H9 (cell line): ENCODE data around the gene DOCK1. TPM values are rescaled to one million over a fixed set of nuclear protein-coding genes. Genes with fewer than 3 reads are reported as not detected.

Source experiments
- DNase-seq: peaks from one replicate; pipeline ENCODE4 v3.0.0-alpha.2; 2017
- H2AFZ ChIP-seq: one replicate; pipeline ENCODE4 v1.6.1; 2013; ENCODE audit warnings: mild to moderate bottlenecking, low read length, control low read depth, moderate library complexity
- H2AK5ac ChIP-seq: 2 replicates; pipeline ENCODE4 v1.6.1; 2013; ENCODE audit warnings: low read length, control low read depth, mixed read lengths; ENCODE audit not compliant: insufficient read length
- H2BK120ac ChIP-seq: one replicate; pipeline ENCODE4 v1.6.1; 2013; ENCODE audit warnings: low read depth, mild to moderate bottlenecking, low read length, control low read depth, inconsistent platforms; ENCODE audit not compliant: poor library complexity, severe bottlenecking
- H2BK12ac ChIP-seq: 2 replicates; pipeline ENCODE4 v1.6.1; 2013; ENCODE audit warnings: low read length, control low read depth, mixed read lengths, low read depth; ENCODE audit not compliant: insufficient read length
- H2BK15ac ChIP-seq: 2 replicates; pipeline ENCODE4 v1.6.1; 2013; ENCODE audit warnings: low read depth, low read length, control low read depth
- H2BK20ac ChIP-seq: one replicate; pipeline ENCODE4 v1.6.1; 2013; ENCODE audit warnings: low read depth, mild to moderate bottlenecking, low read length, control low read depth, inconsistent platforms; ENCODE audit not compliant: poor library complexity, severe bottlenecking
- H2BK5ac ChIP-seq: 2 replicates; pipeline ENCODE4 v1.6.1; 2013; ENCODE audit warnings: low read length, control low read depth, mixed read lengths; ENCODE audit not compliant: insufficient read length
- H3K14ac ChIP-seq: 2 replicates; pipeline ENCODE4 v1.6.1; 2013; ENCODE audit warnings: low read length, control low read depth; ENCODE audit not compliant: insufficient read depth
- H3K18ac ChIP-seq: 2 replicates; pipeline ENCODE4 v1.6.1; 2013; ENCODE audit warnings: low read depth, mild to moderate bottlenecking, mixed read lengths, low read length, control low read depth; ENCODE audit not compliant: insufficient read length
- H3K23ac ChIP-seq: 2 replicates; pipeline ENCODE4 v1.6.1; 2013; ENCODE audit warnings: low read length, control low read depth, mixed read lengths, low read depth; ENCODE audit not compliant: insufficient read length
- H3K23me2 ChIP-seq: 2 replicates; pipeline ENCODE4 v1.6.1; 2013; ENCODE audit warnings: low read depth, mild to moderate bottlenecking, mixed read lengths, low read length, control low read depth; ENCODE audit not compliant: insufficient read length, poor library complexity, severe bottlenecking
- H3K27ac ChIP-seq: 2 replicates; pipeline ENCODE4 v1.5.1; 2013; ENCODE audit warnings: low read length, control low read depth, mixed read lengths, low read depth; ENCODE audit not compliant: insufficient read length
- H3K27me3 ChIP-seq: 2 replicates; pipeline ENCODE4 v1.6.1; 2013; ENCODE audit warnings: low read length, control low read depth, inconsistent platforms; ENCODE audit not compliant: insufficient read depth
- H3K4ac ChIP-seq: 2 replicates; pipeline ENCODE4 v1.6.1; 2013; ENCODE audit warnings: low read depth, mild to moderate bottlenecking, control low read depth, inconsistent platforms, low read length, moderate library complexity
- H3K4me1 ChIP-seq: 2 replicates; pipeline ENCODE4 v1.6.1; 2013; ENCODE audit warnings: low read length, control low read depth, inconsistent platforms; ENCODE audit not compliant: insufficient read depth
- H3K4me2 ChIP-seq: 2 replicates; pipeline ENCODE4 v1.6.1; 2013; ENCODE audit warnings: low read length, control low read depth, mixed read lengths; ENCODE audit not compliant: insufficient read length, insufficient read depth
- H3K56ac ChIP-seq: 2 replicates; pipeline ENCODE4 v1.6.1; 2013; ENCODE audit warnings: low read depth, mild to moderate bottlenecking, mixed read lengths, low read length, control low read depth; ENCODE audit not compliant: insufficient read length
- H3K79me1 ChIP-seq: 2 replicates; pipeline ENCODE4 v1.6.1; 2013; ENCODE audit warnings: low read depth, mild to moderate bottlenecking, moderate library complexity, low read length, control low read depth, inconsistent platforms; ENCODE audit not compliant: insufficient read depth, poor library complexity, severe bottlenecking
- H3K79me2 ChIP-seq: 2 replicates; pipeline ENCODE4 v1.6.1; 2013; ENCODE audit warnings: low read length, control low read depth, inconsistent platforms; ENCODE audit not compliant: insufficient read depth
- H3K9ac ChIP-seq: 2 replicates; pipeline ENCODE4 v1.6.1; 2013; ENCODE audit warnings: low read length, control low read depth, mixed read lengths; ENCODE audit not compliant: insufficient read length; ENCODE audit errors: extremely low read depth
- H3K9me3 ChIP-seq: one replicate; pipeline ENCODE4 v1.6.1; 2013; ENCODE audit warnings: low read depth, low read length, inconsistent platforms; ENCODE audit not compliant: control insufficient read depth
- H3T11ph ChIP-seq: one replicate; pipeline ENCODE4 v1.6.1; 2013; ENCODE audit warnings: mild to moderate bottlenecking, low read length, control low read depth, inconsistent platforms
- H4K20me1 ChIP-seq: one replicate; pipeline ENCODE4 v1.6.1; 2013; ENCODE audit not compliant: control insufficient read depth, insufficient read length, insufficient read depth
- H4K5ac ChIP-seq: 2 replicates; pipeline ENCODE4 v1.6.1; 2013; ENCODE audit warnings: low read depth, mild to moderate bottlenecking, mixed read lengths, low read length, control low read depth; ENCODE audit not compliant: insufficient read length
- H4K8ac ChIP-seq: replicated peaks from 2 replicates; pipeline ENCODE4 v1.6.1; 2013; ENCODE audit warnings: low read length, control low read depth, mixed read lengths, low read depth; ENCODE audit not compliant: insufficient read length
- H4K91ac ChIP-seq: 2 replicates; pipeline ENCODE4 v1.6.1; 2013; ENCODE audit warnings: low read depth, mild to moderate bottlenecking, moderate library complexity, mixed read lengths, low read length, control low read depth; ENCODE audit not compliant: insufficient read length
- H3K27ac Mint-ChIP-seq, 3 experiments: 2 replicates in 2 of 3; 3 replicates in 1 of 3; pipeline ENCODE4 v1.8.0; 2020 to 2021; ENCODE audit warnings: mixed read lengths in 3 of 3, mild to moderate bottlenecking in 1 of 3, moderate library complexity in 1 of 3
- H3K27me3 Mint-ChIP-seq: 2 replicates; pipeline ENCODE4 v1.8.0; 2021; ENCODE audit warnings: low read depth, mild to moderate bottlenecking, moderate library complexity, mixed read lengths
- H3K36me3 Mint-ChIP-seq, 3 experiments: 2 replicates in 2 of 3; 3 replicates in 1 of 3; pipeline ENCODE4 v1.8.0; 2020 to 2021; ENCODE audit warnings: low read depth in 3 of 3, mixed read lengths in 3 of 3; ENCODE audit not compliant: insufficient read depth in 1 of 3
- H3K4me1 Mint-ChIP-seq, 2 experiments: 2 replicates each; pipeline ENCODE4 v1.8.0; 2020; ENCODE audit warnings: mixed read lengths in 2 of 2
- H3K4me3 Mint-ChIP-seq, 2 experiments: 2 replicates in 1 of 2; 3 replicates in 1 of 2; pipeline ENCODE4 v1.8.0; 2020 to 2021; ENCODE audit warnings: mild to moderate bottlenecking in 2 of 2, mixed read lengths in 2 of 2, moderate library complexity in 1 of 2
- H3K9me3 Mint-ChIP-seq, 2 experiments: 2 replicates in 1 of 2; 3 replicates in 1 of 2; pipeline ENCODE4 v1.8.0; 2020; ENCODE audit warnings: mild to moderate bottlenecking in 2 of 2, mixed read lengths in 2 of 2, moderate library complexity in 1 of 2
- CTCF ChIP-seq: fragments of 200-600 bp; sonication (generic); conservative IDR thresholded peaks from 3 replicates; pipeline ENCODE4 v1.8.0; 2021; ENCODE audit warnings: antibody characterized with exemption, mild to moderate bottlenecking
- WGBS: extraction: QIAGEN DNeasy Blood & Tissue Kit; methylation state at CpG from one replicate; pipeline ENCODE4 v1.1.7; 2013; ENCODE audit warnings: missing lambda C conversion rate, low lambda C conversion rate, mixed read lengths; ENCODE audit not compliant: insufficient read length; ENCODE audit errors: extremely low coverage; 5-methylcytosine and 5-hydroxymethylcytosine counted together
- total RNA-seq: library from RNA; stranded (reverse); gene quantifications from 2 replicates; pipeline ENCODE4 v1.2.1, GENCODE V29; 2021

DOCK1 gene
- total RNA-seq, 1 experiment from 2014 or later: 57.0 TPM

- no peak overlapping the region for H3K23ac ChIP-seq
- no peaks in the 10 kb centered on the region for H4K20me1 ChIP-seq
- H2AK5ac ChIP-seq: no peak overlapping the region
- no peak overlapping the region for H2AFZ ChIP-seq
- H3K27ac ChIP-seq: no peak overlapping the region
- H3K4me2 ChIP-seq: no peak overlapping the region
- H4K5ac ChIP-seq: no peak overlapping the region
- no peak overlapping the region for H4K8ac ChIP-seq
- WGBS: no CpG with 5 or more reads among the region's 6 CpGs
- no peak overlapping the region for H3K56ac ChIP-seq
- H3K14ac ChIP-seq: no peak overlapping the region
- no peak overlapping the region for H2BK20ac ChIP-seq
- peaks cover 9% of the 10 kb centered on the region; the same call in 1 of the 2 replicates for H3K4me1 ChIP-seq
- Mint-ChIP-seq H3K27me3 (no peaks in the 10 kb centered on the region), H3K9me3 (no peaks in the 10 kb centered on the region), H3K36me3 (peaks cover 0 to 3% (median 0%) of the 10 kb centered on the region in 3 experiments; a peak in 4 of 7 replicates), H3K4me3 (no peak overlapping the region), H3K27ac (no peak overlapping the region), H3K4me1 (peaks cover 33 to 43% of the 10 kb centered on the region in 2 experiments)
- H3K27me3 ChIP-seq: no peaks in the 10 kb centered on the region
- no peak overlapping the region for H2BK12ac ChIP-seq
- no peak for DNase-seq
- H3K23me2 ChIP-seq: no peaks in the 10 kb centered on the region
- H3K4ac ChIP-seq: no peak overlapping the region
- no peak overlapping the region for H4K91ac ChIP-seq
- H2BK15ac ChIP-seq: no peak overlapping the region
- no peak overlapping the region for H3K9ac ChIP-seq
- no peaks in the 10 kb centered on the region for H3K79me1 ChIP-seq
- H3K18ac ChIP-seq: no peak overlapping the region
- no peak overlapping the region for H2BK120ac ChIP-seq
- H3K79me2 ChIP-seq: no peaks in the 10 kb centered on the region
- no peak overlapping the region for H3T11ph ChIP-seq
- no peak overlapping the region for H2BK5ac ChIP-seq
- TF ChIP-seq CTCF: no peak
- no peaks in the 10 kb centered on the region for H3K9me3 ChIP-seq
Measured at GRCh38 chr10:127145173-127145572, 239.9 kb downstream of the DOCK1 start.
